HG03159 (cell line): Measurements from ENCODE around the gene TESK1.
A peak's percentile ranks its signal among the peaks of the same experiment; 100 is the strongest.
"Not testable (repeated sequence)": the region's sequence is repeated elsewhere in the genome, so short reads cannot be mapped to it uniquely, and the experiment has no call there.

ENCODE experiments used
- ATAC-seq: cut with Tn5 transposase; IDR thresholded peaks from one replicate; pipeline ENCODE4 v1.9.1; 2021; ENCODE audit warnings: mild to moderate bottlenecking, moderate library complexity; ENCODE audit not compliant: unreplicated experiment

Gene TESK1

DNA sequence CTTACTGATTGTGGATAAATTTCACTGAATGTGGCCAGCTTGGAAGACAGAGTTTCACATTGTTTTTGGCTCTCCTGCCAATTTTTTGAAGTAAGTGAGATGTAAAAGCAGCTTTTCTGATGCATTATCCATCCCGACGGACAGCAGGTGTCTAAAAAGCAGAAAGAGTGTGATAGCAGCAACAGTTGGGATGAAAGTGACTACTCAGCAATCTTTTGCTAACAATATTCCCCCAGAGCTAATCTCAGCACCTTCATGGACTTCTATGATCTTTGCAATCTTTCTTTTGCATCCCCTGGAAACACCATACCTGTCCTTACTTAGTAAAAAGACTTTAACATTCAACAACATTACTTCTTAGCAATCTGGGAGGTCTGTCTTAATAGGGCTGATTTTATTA, 7.8 kb downstream of the TESK1 start:
- no peak for ATAC-seq

DNA sequence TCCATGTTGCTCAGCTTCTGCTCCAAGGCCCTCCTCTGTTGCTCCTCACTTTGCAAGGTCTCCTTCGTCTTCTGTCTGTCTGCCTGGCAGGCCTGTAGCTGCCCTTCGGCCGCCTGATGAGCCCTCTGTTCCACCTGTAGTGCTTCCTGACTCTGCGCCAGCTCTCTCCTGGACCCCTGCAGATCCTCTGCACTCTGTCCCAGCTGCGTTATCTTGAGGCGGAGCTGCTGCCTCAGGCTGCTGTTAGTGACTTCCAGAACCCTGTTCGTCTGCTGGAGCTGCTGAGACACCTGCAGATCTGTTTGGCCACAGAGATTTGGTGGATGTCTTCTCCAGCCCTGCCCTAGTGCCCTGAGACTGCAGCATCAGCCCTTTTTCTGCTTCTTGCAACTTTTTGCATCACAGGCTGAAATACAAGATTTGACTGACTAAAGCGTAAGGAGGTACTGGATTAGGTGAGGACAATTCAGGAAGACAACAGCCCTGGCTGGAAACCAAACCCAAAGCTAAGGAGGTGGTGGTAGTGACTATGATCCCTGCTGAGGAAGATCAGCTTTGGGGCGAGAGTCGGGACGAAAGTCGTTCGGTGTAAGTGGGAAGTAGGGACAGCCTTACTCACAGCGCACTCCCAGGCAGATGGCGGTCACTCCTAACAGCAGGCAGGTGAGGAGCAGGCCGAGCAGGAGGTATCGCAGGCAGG, 11.1 kb downstream of the TESK1 start:
- ATAC-seq: no peak

DNA sequence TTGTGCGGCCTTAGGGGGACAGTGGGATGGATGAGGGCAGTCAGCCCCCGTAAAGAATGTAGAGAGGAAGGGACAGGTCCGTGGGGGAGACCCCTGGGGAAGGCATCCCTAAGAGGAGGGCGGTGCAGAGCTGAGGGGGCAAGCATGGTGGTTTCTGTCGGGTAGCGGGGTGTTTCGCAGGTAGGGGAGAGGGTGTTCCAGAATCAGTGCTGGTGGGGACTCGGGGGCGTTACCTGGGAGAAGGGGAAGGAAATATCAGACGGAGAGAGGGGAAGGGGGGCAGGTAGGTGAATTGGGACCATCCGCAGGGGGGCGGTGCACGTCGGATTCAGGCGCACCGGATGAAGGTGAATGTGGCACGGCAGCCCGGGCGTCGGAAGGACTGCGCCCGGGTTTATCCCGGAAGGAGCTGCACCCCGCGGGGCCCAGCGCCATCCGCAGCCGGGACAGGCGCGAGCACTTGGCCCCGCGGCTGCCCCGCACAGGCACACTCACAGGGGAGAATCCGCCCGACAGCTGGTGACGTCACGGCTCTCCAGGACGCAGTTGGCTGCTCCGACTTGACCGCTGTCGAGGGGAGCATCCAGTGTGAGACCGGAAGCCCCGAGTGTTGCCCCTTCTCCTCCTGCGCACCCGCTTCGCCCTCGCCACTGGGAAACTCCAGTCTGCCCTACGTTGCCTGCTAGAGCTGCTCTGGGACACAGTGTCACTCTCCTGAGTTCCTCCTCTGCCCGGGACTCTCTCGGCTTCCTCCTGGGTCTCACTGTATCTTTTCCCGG, 11.8 kb downstream of the TESK1 start:
- ATAC-seq: peak; percentile 39

DNA sequence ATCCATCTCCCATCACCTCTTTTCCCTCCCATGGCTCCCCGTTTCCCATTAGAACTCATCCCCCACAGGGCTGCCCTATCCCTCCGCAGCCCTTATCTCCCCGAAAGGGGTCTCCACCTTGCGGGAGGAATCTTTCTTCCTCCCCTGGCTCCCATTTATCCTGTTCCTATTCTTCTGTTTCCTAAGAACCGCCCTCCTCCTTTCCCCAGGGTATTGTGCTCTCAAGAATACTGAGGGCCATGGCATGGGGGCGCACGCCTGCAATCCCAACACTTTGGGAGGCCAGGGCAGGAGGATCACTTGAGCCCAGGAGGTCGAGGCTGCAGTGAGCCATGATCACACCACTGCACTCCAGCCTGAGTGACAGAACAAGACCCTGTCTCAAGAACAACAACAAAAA, 12.5 kb downstream of the TESK1 start:
- ATAC-seq: no peak

DNA sequence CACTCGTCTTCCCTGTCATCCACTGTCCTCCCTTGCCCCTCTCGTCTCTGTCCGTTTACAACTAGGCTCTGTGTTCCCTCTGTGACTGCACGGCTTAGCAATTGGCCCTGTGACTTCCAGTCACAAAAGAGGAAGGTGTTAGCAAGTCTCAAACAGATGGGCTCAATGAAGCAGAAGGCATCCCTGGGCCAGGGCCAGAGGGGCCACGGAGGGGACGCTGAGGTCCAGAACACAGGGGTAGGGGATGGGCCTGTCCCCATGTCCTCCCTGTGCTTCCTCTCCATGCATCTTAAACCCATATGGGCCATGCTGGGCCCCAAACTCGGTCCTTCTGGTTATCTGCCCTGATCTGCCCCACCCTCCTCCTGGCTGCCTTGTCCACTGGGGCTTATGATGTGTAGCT, 13.3 kb downstream of the TESK1 start, which contains the start of gene CD72:
Gene CD72 (minus strand): TSS at position 89 of the 403 bp plus-strand sequence. CDS start 110 bp downstream, outside the sequence.
- no peak for ATAC-seq

DNA sequence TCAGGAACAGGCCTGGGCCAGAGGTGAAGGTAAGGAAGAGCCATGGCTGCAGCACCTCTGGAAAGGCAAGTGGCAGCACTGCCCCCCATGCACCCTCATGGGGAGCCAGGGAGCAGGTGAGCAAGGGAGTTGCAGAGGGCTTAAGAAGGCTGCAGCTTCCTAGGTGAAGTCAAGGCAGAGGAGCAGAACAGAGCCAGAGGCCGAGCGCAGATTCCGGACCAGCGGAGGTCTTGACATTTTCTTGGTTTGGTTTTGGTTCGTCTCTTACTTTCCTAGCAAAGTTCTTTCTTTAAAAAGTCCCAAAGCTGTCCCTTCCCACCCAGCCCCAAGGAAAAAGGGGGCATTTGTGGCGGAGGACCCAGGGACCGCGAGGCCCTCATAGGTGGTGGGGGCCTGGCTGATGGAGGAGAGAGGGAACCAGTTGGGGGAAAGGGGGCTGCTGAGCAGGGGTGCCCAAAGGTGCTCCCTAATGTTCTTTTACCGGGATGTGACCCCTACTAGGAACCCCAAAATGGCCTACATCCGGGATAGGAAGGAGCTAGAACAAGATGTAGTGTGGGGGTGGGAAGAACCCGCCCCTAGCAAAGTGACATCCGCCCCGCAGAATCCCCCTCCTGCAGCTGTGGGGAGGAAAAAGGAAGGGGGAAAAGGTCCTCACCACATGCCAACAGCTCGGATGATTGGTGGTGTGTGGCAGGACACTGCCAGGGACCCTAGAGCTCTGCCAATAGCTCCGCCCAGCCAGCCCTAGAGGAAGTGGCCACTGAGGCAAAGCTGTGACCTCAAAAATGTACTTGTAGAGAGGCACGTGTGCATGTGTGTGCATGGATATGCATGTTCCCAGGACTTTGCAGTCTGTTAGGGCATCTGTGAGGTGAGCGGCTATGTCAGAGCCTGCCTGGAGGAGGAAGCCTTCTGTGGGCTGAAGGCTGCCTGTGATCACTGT, 14.1 kb downstream of the TESK1 start:
- ATAC-seq: peak; percentile 44

DNA sequence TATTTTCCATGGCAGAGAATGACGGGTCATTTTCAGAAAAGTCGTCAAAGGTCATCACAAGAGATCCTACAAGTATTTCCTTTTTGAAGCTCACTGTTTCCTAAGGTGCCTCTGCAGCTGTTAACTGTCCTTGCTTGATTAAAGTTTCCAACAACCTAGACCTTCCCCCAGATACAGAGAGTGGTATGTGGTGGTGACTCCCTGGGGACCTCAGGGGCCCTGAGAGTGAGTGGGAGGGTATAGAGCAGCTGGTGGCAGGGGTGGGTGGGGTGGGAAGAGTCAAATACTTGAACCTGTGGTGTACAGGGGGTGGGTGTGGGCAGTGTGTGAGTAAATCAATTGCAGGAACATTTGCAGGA, 14.7 kb downstream of the TESK1 start:
- ATAC-seq: peak; percentile 56

DNA sequence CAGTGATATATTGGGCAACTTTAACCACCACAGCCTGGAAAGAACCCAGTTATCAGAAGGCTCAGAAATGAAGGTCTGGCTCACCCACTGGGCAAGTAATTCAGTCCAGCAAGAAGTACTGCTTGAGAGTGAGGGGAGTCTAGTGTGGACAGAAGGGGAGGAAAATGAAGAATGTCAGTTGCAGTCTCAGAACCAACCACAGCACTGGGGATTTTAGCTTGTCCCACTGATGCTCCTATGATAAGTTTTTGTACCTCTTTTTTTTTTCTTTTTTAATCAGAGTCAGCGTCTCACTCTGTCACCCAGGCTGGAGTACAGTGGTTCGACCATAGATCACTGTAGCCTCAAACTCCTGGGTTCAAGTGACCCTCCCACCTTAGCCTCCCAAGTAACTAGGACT, 22.5 kb downstream of the TESK1 start:
- no peak for ATAC-seq

DNA sequence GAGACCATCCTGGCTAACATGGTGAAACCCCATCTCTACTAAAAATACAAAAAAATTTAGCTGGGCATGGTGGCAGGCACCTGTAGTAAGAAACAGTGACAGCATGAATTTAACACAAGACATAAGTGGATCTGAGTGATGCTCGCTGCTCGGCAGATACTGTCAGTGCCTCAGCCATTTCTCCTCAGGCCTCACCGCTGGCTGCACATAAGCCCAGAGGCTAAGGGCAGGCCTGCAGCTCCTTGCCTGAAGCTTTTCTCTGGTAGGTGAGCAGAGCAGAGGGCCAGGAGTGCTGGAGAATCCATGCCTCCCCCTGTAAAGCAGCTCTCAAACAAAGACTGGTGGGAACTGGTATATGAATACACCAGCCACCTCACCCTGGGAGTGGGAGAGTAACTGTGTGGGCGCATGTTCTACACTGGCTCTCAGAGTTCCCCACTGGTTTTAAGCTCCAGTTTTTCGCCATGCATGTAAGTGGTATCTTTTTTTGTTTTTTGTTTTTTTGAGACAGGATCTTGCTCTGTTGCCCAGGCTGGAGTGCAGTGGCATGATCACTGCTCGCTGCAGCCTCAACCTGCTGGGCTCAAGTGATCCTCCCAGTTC, 23.4 kb downstream of the TESK1 start:
- no peak for ATAC-seq

DNA sequence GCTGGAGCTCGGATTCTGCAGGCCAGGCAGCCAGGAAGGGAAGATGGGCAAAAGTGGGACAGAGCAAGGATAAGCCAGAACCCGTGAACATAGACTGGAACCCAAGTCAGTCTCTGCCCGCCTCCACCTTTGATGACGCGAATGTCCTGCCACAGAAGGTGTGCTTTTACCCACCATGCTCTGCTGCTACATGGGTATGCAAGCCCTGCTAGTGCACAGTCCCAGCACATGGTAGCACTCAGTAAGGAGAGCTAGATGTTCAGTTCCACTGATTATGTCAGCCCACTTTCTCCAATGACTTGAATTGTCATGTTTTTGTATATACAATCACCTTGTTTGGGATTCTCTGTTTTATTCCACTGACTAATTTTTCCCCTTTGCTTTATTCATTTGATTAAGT, 24.5 kb downstream of the TESK1 start:
- no peak for ATAC-seq

DNA sequence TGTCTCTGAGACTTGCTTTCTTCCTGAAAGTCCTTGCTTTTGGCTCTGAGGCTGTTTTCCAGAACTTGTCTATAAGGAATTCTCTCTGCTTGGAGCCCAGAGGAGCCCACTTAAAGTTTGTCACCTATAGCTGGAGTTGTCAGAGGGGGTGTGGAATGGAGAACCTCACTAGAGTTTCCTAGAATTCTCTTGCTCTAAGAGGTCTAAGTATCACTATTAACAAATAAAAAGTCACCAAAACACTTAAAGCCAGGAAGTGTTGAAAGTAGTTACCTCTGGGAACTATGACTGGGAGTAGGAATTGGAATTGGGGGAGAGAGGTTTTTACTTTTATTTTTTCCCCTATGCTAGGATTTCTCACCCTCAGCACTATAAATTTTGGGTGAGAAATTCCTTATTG, 30.7 kb downstream of the TESK1 start:
- ATAC-seq: no peak

DNA sequence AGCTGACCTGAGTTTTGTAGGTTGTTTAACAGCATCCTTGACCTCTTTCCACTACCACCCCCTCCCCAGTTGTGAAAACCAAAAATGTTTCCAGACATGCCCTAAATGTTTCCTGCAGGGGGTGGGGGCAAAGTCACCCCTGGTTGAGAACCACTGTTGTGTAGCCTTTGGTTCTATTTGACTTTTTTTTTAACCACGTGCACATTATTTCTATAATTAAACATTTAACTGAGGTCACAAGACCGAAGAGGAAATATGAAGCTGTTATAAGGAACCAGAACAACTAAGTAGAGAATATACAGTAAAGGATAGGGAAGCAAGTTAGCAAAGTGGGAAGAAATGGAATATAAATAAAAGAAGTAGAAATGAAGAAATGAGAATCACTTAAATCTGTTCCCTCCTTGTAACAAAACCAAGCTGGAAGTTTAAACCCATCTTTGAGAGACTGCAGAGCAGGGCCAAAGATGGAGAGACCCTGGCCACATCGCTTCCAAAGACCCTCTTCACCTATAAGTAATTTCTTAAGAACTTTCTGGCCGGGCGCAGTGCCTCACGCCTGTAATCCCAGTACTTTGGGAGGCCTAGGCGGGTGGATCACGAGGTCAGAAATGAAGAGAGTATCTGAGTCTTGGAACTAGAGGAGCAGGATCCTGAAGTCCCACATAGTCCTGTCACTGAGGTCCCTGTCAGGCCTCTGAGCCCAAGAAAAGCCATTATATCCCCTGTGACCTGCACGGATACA, 31.2 kb downstream of the TESK1 start:
- no peak for ATAC-seq

DNA sequence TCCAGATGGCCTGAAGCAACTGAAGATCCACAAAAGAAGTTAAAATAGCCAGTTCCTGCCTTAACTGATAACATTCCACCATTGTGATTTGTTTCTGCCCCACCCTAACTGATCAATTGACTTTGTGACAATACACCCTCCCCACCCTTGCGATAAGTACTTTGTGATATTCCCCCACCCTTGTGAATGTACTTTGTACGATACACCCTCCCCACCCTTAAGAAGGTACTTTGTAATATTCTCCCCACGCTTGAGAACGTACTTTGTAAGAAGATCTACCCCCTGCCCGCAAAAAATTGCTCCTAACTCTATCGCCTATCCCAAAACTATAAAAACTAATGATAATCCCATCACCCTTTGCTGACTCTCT, 31.8 kb downstream of the TESK1 start:
- ATAC-seq: not testable (repeated sequence)

DNA sequence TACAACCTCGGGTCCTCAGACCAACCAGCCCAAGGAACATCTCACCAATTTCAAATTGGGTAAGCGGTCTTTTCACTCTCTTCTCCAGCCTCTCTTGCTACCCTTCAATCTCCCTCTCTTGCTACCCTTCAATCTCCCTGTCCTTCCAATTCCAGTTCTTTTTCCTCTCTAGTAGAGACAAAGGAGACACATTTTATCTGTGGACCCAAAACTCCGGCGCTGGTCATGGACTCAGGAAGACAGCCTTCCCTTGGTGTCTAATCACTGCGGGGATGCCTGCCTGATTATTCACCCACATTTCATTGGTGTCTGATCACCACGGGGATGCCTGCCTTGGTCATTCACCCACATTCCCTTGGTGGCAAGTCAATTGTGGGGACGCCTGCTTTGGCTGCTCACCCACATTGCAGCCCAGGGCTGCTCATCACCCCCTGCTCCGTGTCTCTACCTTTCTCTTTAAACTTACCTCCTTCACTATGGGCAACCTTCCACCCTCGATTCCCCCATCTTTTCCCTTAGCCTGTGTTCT, 32.4 kb downstream of the TESK1 start:
- not testable (repeated sequence) for ATAC-seq

DNA sequence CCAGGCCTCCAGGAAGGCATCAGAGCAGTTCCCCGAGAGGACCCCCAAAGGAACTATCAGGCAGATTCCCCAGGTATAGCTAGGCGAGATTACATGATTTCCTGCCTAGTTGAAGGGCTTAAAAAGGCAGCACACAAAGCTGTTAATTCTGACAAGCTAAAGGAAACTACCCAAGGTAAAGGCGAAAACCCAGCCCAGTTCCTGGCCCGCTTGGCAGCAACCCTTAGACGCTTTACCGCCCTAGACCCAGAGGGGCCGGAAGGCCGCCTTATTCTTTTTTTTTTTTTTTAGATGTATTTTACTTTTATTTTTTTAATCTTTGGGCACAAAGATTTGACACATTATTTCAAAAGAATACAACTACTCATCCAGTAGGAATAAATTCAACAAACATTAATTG, 33.7 kb downstream of the TESK1 start:
- ATAC-seq: not testable (repeated sequence)

DNA sequence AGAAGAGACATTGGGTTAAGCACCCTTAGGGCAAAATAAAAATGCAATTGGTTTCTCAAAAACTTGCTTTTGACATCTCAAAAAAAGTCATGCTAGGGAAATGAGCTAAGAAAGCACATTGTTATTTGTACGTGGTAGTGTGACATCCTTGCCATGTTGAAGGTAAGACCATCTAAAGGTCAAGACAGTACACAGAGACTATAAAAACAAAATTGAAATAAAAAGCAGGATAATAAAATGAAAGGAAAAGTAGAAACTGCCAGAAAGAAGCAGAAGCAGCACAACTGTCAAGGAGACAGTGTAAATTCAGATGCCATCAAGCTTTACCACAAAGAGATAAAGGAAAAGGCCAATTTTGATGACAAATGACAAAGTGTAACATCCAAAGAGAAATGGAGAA, 34.2 kb downstream of the TESK1 start:
- not testable (repeated sequence) for ATAC-seq

DNA sequence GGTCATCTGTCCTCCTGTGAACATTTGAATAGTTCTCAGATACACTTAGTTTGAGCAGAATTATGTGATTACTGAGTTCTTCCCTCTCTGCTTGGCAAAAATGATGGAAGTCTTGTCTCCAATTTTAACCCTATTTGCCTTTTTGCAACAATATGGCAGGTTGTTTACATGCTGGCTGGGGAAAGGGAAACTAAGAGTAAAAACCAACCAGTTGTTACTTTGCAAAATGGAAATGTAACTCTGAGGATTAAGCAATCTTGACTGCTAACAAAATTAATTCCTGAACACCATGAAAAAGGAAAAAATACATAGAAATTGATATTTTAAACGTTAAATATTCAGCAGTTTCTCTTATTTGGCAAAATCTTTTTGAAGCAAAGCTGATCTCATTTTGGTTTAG, 34.6 kb downstream of the TESK1 start:
- ATAC-seq: no peak

DNA sequence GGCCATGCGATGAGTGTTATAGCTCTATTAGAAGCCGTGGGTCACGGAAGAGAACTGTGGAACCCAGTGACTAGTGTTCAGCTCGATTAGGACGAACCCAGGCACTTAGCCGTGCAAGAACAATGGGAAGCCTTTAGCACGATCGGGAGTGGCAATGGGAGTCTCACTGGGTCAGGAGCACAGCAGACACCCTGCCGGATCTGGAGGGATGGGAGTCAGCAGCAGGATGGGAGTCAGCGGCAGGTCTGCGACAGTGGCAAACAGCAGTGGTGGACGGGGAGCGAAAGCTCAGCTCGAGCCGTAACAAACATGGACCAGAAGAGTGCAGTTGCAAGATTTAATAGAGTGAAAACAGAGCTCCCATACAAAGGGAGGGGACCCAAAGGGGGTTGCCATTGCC, 35.4 kb downstream of the TESK1 start:
- not testable (repeated sequence) for ATAC-seq

DNA sequence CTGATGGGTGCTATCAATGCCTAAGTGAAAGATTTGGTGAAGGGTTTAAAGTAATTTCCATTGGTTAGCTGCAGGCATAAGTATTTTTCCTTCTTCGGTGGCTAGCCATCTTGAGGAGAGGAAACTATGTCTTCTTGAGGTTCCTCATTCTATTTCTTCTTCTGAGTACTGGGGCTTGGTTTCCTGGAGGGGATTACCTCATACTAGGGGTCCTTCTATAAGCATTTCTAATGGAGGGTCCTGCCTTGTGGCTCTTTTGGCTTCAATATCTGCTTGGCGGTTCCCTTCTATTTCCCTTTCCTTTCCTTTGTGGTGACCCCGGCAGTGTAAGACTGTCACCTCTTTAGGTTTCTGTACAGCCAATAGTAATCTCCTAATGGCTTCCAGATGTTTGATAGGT, 36.4 kb downstream of the TESK1 start:
- not testable (repeated sequence) for ATAC-seq

DNA sequence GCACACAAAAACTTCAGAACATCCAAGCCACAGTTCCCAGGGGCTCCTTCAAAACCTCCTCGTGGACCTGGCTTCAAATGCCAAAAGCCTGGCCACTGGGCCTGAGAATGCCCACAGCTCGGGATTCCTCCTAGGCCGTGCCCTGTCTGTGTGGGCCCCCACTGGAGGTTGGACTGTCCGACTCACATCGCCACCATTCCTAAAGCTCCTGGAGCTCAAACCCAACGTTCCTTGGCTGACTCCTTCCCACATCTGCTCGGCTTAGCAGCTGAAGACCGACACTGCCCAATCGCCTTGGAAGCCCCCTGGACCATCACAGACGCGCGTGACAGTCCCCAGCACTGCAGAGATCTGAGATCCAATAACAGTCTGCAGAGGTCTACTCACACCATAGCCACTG, 38.0 kb downstream of the TESK1 start:
- no peak for ATAC-seq
